ENCODE data around the gene TOGARAM1.
"Not testable (repeated sequence)": the region's sequence is repeated elsewhere in the genome, so short reads cannot be mapped to it uniquely, and the experiment has no call there.

The TOGARAM1 gene

GRCh38 chr14:45051180-45051579, 89.2 kb downstream of the TOGARAM1 start:
- DNase-seq = no peak

- no peak for DNase-seq
Measured at GRCh38 chr14:45051896-45052295, 89.9 kb downstream of the TOGARAM1 start.

- no peak for DNase-seq
Measured at GRCh38 chr14:45057349-45057748, 95.4 kb downstream of the TOGARAM1 start.

- no peak for DNase-seq
Measured at GRCh38 chr14:45057881-45058364, 95.9 kb downstream of the TOGARAM1 start.

- no peak for DNase-seq
Measured at GRCh38 chr14:45060551-45060950, 98.6 kb downstream of the TOGARAM1 start.

GRCh38 chr14:45065540-45065939, 103.5 kb downstream of the TOGARAM1 start:
- no peak for DNase-seq

GRCh38 chr14:45065956-45066355, 104.0 kb downstream of the TOGARAM1 start:
- DNase-seq = no peak

GRCh38 chr14:45066667-45067066, 104.7 kb downstream of the TOGARAM1 start:
- DNase-seq = no peak

GRCh38 chr14:45068396-45068795, 106.4 kb downstream of the TOGARAM1 start:
- DNase-seq = no peak

- no peak for DNase-seq
Measured at GRCh38 chr14:45070215-45070614, 108.2 kb downstream of the TOGARAM1 start.

- DNase-seq = no peak
Measured at GRCh38 chr14:45072126-45072525, 110.1 kb downstream of the TOGARAM1 start.

- DNase-seq = no peak
Measured at GRCh38 chr14:45073231-45073879, 111.4 kb downstream of the TOGARAM1 start.

GRCh38 chr14:45078323-45078722, 116.3 kb downstream of the TOGARAM1 start:
- no peak for DNase-seq

GRCh38 chr14:45080416-45080968, 118.5 kb downstream of the TOGARAM1 start:
- DNase-seq = not testable (repeated sequence)

- DNase-seq = not testable (repeated sequence)
Measured at GRCh38 chr14:45081096-45081495, 119.1 kb downstream of the TOGARAM1 start.

GRCh38 chr14:45082420-45082819, 120.4 kb downstream of the TOGARAM1 start:
- DNase-seq = no peak

GRCh38 chr14:45083617-45083975, 121.6 kb downstream of the TOGARAM1 start:
- DNase-seq = no peak

- peak; percentile 64 for DNase-seq
Measured at GRCh38 chr14:45083976-45084722, 122.2 kb downstream of the TOGARAM1 start, which contains the start of gene PRPF39. Gene PRPF39, plus strand, starts transcription at chr14:45084116. Its CDS starts 11,124 bp downstream, at chr14:45095240.

- DNase-seq = no peak
Measured at GRCh38 chr14:45084946-45085346, 123.0 kb downstream of the TOGARAM1 start.

- no peak for DNase-seq
Measured at GRCh38 chr14:45089813-45090212, 127.8 kb downstream of the TOGARAM1 start.

- DNase-seq = no peak
Measured at GRCh38 chr14:45091710-45092109, 129.7 kb downstream of the TOGARAM1 start.

- no peak for DNase-seq
Measured at GRCh38 chr14:45094275-45094674, 132.3 kb downstream of the TOGARAM1 start.

GRCh38 chr14:45095143-45095542, 133.2 kb downstream of the TOGARAM1 start:
- no peak for DNase-seq

- DNase-seq = no peak
Measured at GRCh38 chr14:45096218-45096617, 134.2 kb downstream of the TOGARAM1 start.
